ENCODE results near the gene PLB1.

The PLB1 gene

DNA sequence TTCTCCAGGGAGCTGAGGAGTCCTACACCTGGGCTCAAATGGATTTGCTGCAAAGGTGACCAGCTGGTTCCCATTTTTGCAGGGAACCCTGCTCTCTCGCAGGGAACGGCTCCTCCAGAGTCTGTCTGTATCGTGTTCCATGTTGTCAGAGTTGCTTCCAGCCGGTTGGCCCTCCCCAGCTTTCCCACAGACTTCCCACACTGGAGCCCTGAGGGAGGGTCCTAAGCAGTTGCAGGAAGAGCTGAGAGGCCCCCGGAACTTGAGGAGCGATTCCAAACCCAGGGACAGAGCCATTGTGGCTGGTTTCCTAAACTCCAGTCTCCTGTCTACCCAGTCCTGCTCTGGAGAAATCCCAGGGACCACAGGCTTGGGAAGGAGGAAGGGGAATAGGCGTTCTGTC is 134.1 kb downstream of the PLB1 start:
- ChIA-PET CTCF (no interaction called here), POLR2A (ENCODE audit: low non-redundant PET) (no interaction called here)
- DNase-seq (ENCODE audit: low spot score), result no peak
- H3K27ac ChIP-seq, result no peak overlapping the region
- TF ChIP-seq, protein P1, sequence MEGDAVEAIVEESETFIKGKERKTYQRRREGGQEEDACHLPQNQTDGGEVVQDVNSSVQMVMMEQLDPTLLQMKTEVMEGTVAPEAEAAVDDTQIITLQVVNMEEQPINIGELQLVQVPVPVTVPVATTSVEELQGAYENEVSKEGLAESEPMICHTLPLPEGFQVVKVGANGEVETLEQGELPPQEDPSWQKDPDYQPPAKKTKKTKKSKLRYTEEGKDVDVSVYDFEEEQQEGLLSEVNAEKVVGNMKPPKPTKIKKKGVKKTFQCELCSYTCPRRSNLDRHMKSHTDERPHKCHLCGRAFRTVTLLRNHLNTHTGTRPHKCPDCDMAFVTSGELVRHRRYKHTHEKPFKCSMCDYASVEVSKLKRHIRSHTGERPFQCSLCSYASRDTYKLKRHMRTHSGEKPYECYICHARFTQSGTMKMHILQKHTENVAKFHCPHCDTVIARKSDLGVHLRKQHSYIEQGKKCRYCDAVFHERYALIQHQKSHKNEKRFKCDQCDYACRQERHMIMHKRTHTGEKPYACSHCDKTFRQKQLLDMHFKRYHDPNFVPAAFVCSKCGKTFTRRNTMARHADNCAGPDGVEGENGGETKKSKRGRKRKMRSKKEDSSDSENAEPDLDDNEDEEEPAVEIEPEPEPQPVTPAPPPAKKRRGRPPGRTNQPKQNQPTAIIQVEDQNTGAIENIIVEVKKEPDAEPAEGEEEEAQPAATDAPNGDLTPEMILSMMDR (conservative IDR thresholded peaks at IDR 0.05; ENCODE audit: low read depth), result no peak

DNA sequence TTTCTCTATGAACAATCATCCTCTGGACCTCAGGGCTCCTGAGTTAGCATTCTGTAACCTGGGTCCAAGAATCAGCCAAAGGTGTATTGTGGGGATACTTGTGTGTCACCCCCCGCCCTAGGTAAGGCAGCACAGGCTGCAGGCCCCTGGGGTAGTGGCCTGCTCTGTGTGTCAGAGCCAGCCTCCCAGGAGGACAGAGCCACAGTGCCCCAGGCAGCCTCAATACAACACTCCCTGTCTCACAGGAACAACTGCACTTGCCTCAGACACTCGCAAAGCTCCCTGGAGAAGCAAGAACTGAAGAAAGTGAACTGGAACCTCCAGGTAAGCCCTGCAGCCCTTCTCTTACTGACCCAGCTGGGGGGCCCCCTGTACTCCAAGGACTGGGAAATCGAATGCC is 134.5 kb downstream of the PLB1 start:
- CTCF ChIA-PET, result no interaction called here
- POLR2A ChIA-PET (ENCODE audit: low non-redundant PET), result no interaction called here

DNA sequence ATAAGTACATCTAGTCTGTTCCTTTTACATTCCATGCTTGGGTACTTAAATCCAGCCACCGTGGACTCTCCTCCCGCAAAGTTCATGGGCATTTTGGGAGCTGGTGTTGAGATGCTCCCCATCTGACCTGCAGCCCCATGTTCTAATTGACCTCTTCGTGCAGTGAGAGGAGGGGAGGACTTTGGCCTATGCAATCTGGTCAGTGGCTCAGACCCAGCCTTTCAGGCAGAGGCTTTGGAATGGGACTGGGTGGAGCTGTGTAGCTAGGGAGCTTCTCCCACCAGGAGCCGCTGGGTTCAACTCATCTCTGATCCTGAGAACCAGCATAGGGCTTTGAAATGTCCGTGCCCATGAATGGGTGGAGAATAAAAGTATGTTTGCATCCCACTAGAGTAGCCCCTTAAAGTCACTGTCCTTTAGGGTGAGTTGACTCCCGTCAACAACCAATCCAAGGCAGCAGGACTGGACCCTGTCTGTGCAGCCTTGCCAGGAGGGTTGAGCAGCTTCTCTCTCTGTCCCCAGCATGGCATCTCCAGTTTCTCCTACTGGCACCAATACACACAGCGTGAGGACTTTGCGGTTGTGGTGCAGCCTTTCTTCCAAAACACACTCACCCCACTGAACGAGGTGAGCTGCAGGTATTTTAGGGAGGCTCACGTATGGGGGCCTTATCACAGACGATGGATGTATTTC is 135.8 kb downstream of the PLB1 start:
- CTCF ChIA-PET, result interaction anchor here (0.9 kb wide), 1 partner anchor 10 kb away, joined by 3 read pairs; no protein-coding TSS in a partner anchor
- H3K27ac ChIP-seq, result no peak overlapping the region
- POLR2A ChIA-PET (ENCODE audit: low non-redundant PET), result no interaction called here
- TF ChIP-seq, protein P1 (conservative IDR thresholded peaks at IDR 0.05; ENCODE audit: low read depth), result no peak
- no peak for DNase-seq (ENCODE audit: low spot score)

More for the DNA sequence above, 134.5 kb downstream of the PLB1 start:
- no peak for DNase-seq (ENCODE audit: low spot score)
- 0 out of 2 replicates have a peak overlapping the region, but pooled peaks have one; percentile 0 for H3K27ac ChIP-seq
- TF ChIP-seq, protein P1 (conservative IDR thresholded peaks at IDR 0.05; ENCODE audit: low read depth), result no peak

DNA sequence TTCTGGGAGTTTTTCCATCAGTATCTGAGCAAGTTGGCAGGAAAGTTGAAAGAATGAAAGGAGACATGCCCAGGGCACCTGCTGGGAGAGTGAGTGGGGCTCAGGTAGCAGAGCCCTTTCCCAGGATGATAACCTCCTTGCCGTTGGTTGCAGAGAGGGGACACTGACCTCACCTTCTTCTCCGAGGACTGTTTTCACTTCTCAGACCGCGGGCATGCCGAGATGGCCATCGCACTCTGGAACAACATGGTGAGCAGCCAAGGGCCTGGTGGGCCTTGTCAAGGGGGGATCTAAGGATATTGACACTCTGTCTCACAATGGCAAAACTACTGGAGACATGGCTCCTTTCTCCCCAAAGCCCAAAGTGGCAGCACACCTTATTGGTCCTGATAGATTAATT is 136.9 kb downstream of the PLB1 start:
- CTCF ChIA-PET, result interaction anchor here (0.5 kb wide), 1 partner anchor 70 kb away, joined by 7 read pairs; no protein-coding TSS in a partner anchor
- no peak for DNase-seq (ENCODE audit: low spot score)
- POLR2A ChIA-PET (ENCODE audit: low non-redundant PET), result no interaction called here
- no peak overlapping the region for H3K27ac ChIP-seq
- TF ChIP-seq, protein P1 (conservative IDR thresholded peaks at IDR 0.05; ENCODE audit: low read depth), result no peak

DNA sequence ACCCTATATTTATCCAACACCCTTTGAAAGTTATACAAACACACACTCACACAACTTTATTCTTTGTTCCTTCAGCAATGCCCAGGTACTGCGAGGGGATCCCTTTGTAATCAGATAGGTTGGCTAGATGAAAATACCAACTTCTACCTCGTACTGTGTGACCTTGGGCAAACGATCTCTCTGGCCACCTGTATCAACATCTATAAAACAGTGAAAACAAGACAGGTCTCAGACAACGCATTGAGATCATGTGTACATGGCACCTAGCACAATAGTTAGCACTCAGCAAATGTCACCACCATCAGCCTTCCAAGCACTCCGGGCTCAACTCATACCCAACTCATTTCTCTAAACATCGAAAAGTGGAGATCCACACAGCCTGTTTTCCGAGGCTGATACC is 137.3 kb downstream of the PLB1 start:
- ChIA-PET CTCF (no interaction called here), POLR2A (ENCODE audit: low non-redundant PET) (no interaction called here)
- H3K27ac ChIP-seq, result peak overlapping the region; percentile 32; the same call in 1 of the 2 replicates
- TF ChIP-seq, protein P1 (conservative IDR thresholded peaks at IDR 0.05; ENCODE audit: low read depth), result no peak
- DNase-seq (ENCODE audit: low spot score), result no peak

DNA sequence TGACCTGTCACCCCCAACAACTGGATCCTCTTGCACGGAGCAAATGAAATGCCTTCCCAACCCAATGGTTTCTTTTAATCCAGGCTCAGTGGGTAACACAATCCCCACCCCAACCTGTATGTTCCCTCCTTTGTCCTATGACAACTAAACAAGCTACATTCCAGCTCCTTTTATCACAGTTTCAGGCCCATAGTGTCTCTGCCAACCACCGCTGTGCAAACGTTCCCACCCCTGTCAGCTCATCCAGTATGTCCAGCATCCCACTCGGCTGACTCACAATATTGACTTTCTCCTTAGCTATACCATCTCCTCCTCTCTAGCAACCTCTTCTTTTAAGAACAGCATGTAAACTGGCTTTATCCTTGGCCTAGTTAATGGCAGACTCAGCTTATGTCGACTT is 137.9 kb downstream of the PLB1 start:
- ChIA-PET POLR2A (ENCODE audit: low non-redundant PET) (no interaction called here), CTCF (interaction anchor here (0.7 kb wide), 1 partner anchor 637 kb away, joined by 3 read pairs; no protein-coding TSS in a partner anchor)
- peak overlapping the region; percentile 32; the same call in 1 of the 2 replicates for H3K27ac ChIP-seq
- TF ChIP-seq, protein P1 (conservative IDR thresholded peaks at IDR 0.05; ENCODE audit: low read depth), result no peak
- DNase-seq (ENCODE audit: low spot score), result peak; percentile 79

All from RWPE1 (cell line).